ENCODE data around the gene LAMC1. TPM values are rescaled to one million over a fixed set of nuclear protein-coding genes. Genes with fewer than 3 reads are reported as not detected.

LAMC1 gene
- total and polyA plus RNA-seq, 2 experiments from 2014 or later, result 78.4 to 185 TPM

DNA sequence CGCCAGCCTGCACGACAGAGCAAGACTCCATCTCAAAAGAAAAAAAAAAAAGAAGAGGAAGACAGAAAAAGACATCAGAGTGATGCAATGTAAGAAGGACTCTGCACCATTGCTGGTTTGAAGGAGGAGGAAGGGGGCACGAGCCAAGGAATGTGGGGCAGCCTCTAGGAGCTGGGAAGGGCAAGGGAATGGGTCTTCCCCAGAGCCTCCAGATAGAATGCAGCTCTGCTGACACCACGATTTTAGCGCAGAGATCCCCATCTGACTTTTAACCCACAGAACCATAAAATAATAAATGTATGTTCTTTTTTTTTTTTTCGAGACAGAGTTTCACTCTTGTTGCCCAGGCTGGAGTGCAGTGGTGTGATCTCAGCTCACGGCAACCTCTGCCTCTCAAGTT lies 129.0 kb downstream of the LAMC1 start:
- Histone ChIP-seq H3K4me1 (ENCODE audit: insufficient read depth) (peaks cover 9% of the 10 kb centered on the region), H4K20me1 (ENCODE audit: insufficient read depth, poor library complexity, severe bottlenecking) (no peaks in the 10 kb centered on the region), H3K4me2 (no peak overlapping the region), H3K4me3 (no peak overlapping the region), H2AFZ (no peak overlapping the region), H3K9me3 (ENCODE audit: low read depth) (no peaks in the 10 kb centered on the region), H3K27me3 (no peaks in the 10 kb centered on the region), H3K9me2 (replicated peaks; ENCODE audit: insufficient read depth) (no peaks in the 10 kb centered on the region), H3K79me2 (no peaks in the 10 kb centered on the region), H3K36me3 (replicated peaks; ENCODE audit: insufficient read depth, low read depth) (no peaks in the 10 kb centered on the region), H3K27ac (peak overlapping the region; percentile 29)
- WGBS (ENCODE audit: low lambda C conversion rate, missing lambda C conversion rate), result 93% methylated on average over 7 of the region's 7 CpGs
- no peak for DNase-seq (ENCODE audit: low spot score)
- TF ChIP-seq EZH2phosphoT487 (IDR thresholded peaks at IDR 0.05; ENCODE audit: low read depth, severe bottlenecking, unreplicated experiment) (no peak), CTCF (IDR thresholded peaks at IDR 0.05; ENCODE audit: poor library complexity) (no peak), EZH2 (IDR thresholded peaks at IDR 0.05; ENCODE audit: borderline replicate concordance) (no peak)

GRCh38 chr1:183155939-183156338 lies 132.7 kb downstream of the LAMC1 start:
- TF ChIP-seq EZH2 (IDR thresholded peaks at IDR 0.05; ENCODE audit: borderline replicate concordance) (no peak), CTCF (IDR thresholded peaks at IDR 0.05; ENCODE audit: poor library complexity) (no peak)
- no peak overlapping the region for H3K27ac ChIP-seq

DNA sequence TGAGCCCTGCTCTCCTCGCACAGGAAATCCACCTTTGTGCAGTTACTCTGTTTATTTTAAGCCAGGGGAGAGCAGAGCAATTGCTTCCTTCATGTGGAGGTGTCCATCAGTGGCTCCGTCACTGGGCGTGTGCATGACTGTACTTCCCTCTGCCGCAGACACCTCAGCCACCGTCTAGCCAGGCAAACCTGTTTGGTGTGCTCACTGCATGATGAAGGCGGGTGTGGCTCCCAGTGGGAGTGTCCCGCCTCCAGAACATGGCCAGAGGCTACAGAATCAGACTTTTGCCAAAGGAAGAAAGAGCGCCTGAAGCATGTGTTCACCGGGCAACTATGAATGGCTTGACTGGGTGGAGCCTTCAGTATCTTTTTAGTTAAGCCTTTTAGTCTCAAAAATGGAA lies 136.7 kb downstream of the LAMC1 start:
- Histone ChIP-seq H3K4me3 (no peak overlapping the region), H3K27ac (peak overlapping the region; percentile 75), H3K4me1 (ENCODE audit: insufficient read depth) (peaks cover 6% of the 10 kb centered on the region), H3K4me2 (no peak overlapping the region), H4K20me1 (ENCODE audit: insufficient read depth, poor library complexity, severe bottlenecking) (no peaks in the 10 kb centered on the region), H3K36me3 (replicated peaks; ENCODE audit: insufficient read depth, low read depth) (no peaks in the 10 kb centered on the region), H3K9me2 (replicated peaks; ENCODE audit: insufficient read depth) (no peaks in the 10 kb centered on the region), H3K79me2 (no peaks in the 10 kb centered on the region), H3K27me3 (no peaks in the 10 kb centered on the region), H3K9me3 (ENCODE audit: low read depth) (no peaks in the 10 kb centered on the region), H2AFZ (no peak overlapping the region)
- no peak for TF ChIP-seq EZH2phosphoT487 (IDR thresholded peaks at IDR 0.05; ENCODE audit: low read depth, severe bottlenecking, unreplicated experiment)
- TF ChIP-seq EZH2 (IDR thresholded peaks at IDR 0.05; ENCODE audit: borderline replicate concordance), result no peak
- TF ChIP-seq CTCF (IDR thresholded peaks at IDR 0.05; ENCODE audit: poor library complexity), result no peak
- DNase-seq (ENCODE audit: low spot score), result peak; percentile 89
- 64% methylated on average over 9 of the region's 9 CpGs for WGBS (ENCODE audit: low lambda C conversion rate, missing lambda C conversion rate)

More at GRCh38 chr1:183155939-183156338, 132.7 kb downstream of the LAMC1 start:
- no peaks in the 10 kb centered on the region for H4K20me1 ChIP-seq (ENCODE audit: insufficient read depth, poor library complexity, severe bottlenecking)
- H3K79me2 ChIP-seq, result no peaks in the 10 kb centered on the region
- H3K4me3 ChIP-seq, result no peak overlapping the region
- H3K9me2 ChIP-seq (replicated peaks; ENCODE audit: insufficient read depth), result no peaks in the 10 kb centered on the region
- H3K36me3 ChIP-seq (replicated peaks; ENCODE audit: insufficient read depth, low read depth), result no peaks in the 10 kb centered on the region
- no peak for DNase-seq (ENCODE audit: low spot score)
- H3K9me3 ChIP-seq (ENCODE audit: low read depth), result no peaks in the 10 kb centered on the region
- no peak overlapping the region for H3K4me2 ChIP-seq
- H3K27me3 ChIP-seq, result no peaks in the 10 kb centered on the region
- WGBS (ENCODE audit: low lambda C conversion rate, missing lambda C conversion rate), result 96% methylated on average over 2 of the region's 2 CpGs
- H3K4me1 ChIP-seq (ENCODE audit: insufficient read depth), result no peaks in the 10 kb centered on the region
- no peak overlapping the region for H2AFZ ChIP-seq

- 91% methylated on average over 3 of the region's 3 CpGs for WGBS (ENCODE audit: low lambda C conversion rate, missing lambda C conversion rate)
- no peak for DNase-seq (ENCODE audit: low spot score)
- no peak overlapping the region for H3K27ac ChIP-seq
- H3K9me3 ChIP-seq (ENCODE audit: low read depth), result no peaks in the 10 kb centered on the region
- no peaks in the 10 kb centered on the region for H3K27me3 ChIP-seq
- peaks cover 6% of the 10 kb centered on the region for H3K4me1 ChIP-seq (ENCODE audit: insufficient read depth)
- H3K36me3 ChIP-seq (replicated peaks; ENCODE audit: insufficient read depth, low read depth), result no peaks in the 10 kb centered on the region
- H3K4me2 ChIP-seq, result no peak overlapping the region
- no peak overlapping the region for H3K4me3 ChIP-seq
- no peaks in the 10 kb centered on the region for H3K9me2 ChIP-seq (replicated peaks; ENCODE audit: insufficient read depth)
- TF ChIP-seq EZH2 (IDR thresholded peaks at IDR 0.05; ENCODE audit: borderline replicate concordance), result no peak
- TF ChIP-seq CTCF (IDR thresholded peaks at IDR 0.05; ENCODE audit: poor library complexity), result no peak
- TF ChIP-seq EZH2phosphoT487 (IDR thresholded peaks at IDR 0.05; ENCODE audit: low read depth, severe bottlenecking, unreplicated experiment), result no peak
- H4K20me1 ChIP-seq (ENCODE audit: insufficient read depth, poor library complexity, severe bottlenecking), result no peaks in the 10 kb centered on the region
- no peak overlapping the region for H2AFZ ChIP-seq
- no peaks in the 10 kb centered on the region for H3K79me2 ChIP-seq
Observed at GRCh38 chr1:183161391-183161790, 138.2 kb downstream of the LAMC1 start.

All from hepatocyte (in vitro differentiated cells).